ENCODE data around the gene MFRP.
A peak's percentile ranks its signal among the peaks of the same experiment; 100 is the strongest.

Gene MFRP

GRCh38 chr11:119361941-119362725, 15.6 kb upstream of the MFRP start:
- in situ Hi-C loops (cut with MboI; ENCODE audit: low pct_unique_long_range_greater_than_20kb, low sequenced_read_pairs), result no loop called here
- no peak for DNase-seq

DNA sequence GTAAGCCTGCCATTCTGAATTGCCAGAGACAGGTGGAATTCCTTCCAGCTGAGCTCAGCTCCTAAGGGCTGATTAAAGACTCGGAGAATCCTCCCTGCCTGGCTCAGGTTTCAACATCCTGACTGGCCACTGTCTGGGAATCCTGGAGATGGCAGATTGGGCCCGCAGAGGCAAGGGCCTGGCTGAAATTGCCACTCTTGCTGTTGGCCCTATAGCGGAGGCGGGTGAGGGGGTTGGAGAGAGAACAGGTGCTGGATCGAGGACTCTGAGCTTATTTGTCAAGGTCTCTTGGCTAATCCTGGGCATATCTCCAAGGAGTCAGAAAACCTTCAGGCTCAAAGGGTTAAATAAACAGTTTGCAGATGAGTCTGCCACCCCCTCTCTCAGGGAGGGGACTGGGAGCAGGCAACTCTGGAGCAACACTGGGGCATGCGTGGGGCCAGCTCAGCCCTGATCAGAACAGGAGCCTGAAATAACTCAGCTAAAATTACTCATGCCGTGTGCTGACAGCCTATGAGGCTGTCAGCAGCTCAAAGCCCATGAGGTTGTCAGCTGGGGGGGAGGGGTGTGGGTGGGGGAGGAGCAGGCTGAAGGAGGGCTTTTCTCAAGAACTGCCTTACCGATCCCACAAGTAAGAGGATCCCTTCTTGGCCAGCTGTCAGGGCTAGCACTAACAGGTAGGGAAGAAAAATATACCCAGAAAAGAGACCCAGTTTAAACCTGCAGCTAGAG, 14.7 kb upstream of the MFRP start:
- in situ Hi-C loops (cut with MboI; ENCODE audit: low pct_unique_long_range_greater_than_20kb, low sequenced_read_pairs), result no loop called here
- DNase-seq, result peak; percentile 43

DNA sequence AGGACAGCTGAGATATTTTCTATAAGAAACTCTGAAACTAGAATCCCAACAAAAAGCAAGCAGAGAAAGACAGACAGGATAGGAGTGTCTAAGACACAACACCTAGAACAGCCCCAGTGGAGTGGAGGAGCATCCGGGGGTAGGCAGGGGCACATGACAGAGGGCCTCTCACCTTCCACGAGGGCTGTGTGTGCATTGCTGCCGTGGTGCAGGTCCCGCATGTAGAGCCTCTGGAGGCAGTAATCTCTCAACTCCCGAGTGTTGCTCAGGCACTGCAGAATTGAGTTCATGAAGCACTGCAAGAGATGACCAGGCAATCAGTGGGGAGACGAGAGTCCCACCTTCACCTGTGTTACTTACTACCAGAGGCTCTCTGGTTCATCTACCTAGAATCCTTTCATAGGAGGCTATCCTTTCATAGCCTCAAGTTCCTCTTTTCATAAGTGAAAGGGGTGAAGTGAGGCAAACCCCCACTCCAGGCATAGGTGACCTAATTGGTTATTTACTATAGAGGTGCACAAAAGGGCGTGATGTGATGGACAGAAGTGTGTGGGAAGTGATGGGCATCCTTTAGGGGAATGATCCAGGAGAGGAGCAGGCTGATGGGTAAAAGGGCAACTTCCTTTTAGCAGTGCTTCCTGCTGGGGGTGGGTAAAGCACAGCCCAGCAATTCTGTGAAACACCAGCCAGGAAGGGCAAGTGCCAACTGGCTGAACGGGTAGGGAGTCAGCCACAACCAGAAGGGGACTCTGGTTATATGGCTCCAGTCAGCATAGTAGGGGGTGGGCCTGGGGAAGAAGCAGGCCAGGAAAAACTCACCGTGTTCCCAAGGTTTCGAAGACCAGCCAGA, 13.1 kb upstream of the MFRP start:
- DNase-seq, result peak; percentile 40
- in situ Hi-C loops (cut with MboI; ENCODE audit: low pct_unique_long_range_greater_than_20kb, low sequenced_read_pairs), result loop anchor here (10.0 kb wide), 1 partner anchor 115 kb away; no protein-coding TSS in a partner anchor

DNA sequence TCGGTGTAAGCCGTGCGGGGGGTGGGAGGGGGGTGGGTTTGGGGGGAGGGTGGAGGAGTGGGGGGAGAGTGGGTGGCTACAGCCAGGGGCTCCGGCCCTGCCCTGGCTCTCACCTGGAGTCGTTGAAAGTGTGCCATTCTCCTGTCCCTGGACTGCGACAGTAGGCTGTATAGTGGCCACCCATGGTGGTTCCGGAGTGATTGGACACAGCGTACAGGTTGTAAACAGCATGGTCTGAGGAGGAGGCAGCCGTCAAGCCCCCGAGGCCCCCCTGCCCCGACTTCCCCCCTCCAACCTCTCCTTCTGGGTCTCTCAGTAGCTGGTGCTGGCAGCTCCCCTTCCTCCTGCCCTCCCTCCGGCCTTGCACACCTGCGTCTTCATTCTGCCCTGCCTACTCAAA, 10.6 kb upstream of the MFRP start:
- DNase-seq, result no peak
- in situ Hi-C loops (cut with MboI; ENCODE audit: low pct_unique_long_range_greater_than_20kb, low sequenced_read_pairs), result loop anchor here (10.0 kb wide), 1 partner anchor 118 kb away; no protein-coding TSS in a partner anchor

DNA sequence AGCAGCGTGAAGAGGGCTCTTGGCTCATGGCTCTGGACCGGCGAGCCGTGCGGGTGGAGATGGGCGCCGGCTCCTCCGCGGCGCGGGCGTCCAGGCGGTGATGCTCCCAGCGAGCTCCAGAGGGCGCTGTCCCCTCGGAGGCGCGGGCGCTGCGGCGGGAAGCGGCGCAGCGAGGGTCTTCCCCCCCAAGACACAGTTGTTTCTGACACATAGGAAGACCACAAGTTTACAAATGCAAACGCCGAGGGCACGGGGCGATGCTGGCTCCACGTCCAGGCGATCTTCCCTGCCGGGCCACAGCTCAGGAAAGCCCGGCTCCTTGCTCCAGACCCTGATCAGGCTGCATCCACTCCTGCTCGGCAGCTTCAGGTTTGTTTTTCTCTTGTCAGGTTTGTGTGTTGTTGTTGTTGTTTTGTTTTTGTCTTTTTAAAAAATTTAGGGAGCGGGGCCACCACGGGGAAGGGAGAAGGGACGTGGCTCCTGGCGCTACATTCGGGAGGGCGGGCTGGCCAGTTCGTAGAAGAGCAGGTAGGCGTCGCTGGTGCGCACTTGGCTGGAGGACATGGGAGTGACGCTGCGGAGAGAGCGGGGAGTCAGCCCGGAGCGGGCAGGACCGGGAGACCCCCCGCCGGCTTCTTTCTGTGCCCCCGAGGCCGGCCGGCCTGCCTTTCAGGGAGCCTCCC, 10.0 kb upstream of the MFRP start:
- DNase-seq, result peak; percentile 78
- in situ Hi-C loops (cut with MboI; ENCODE audit: low pct_unique_long_range_greater_than_20kb, low sequenced_read_pairs), result loop anchor here (10.0 kb wide), 1 partner anchor 118 kb away; no protein-coding TSS in a partner anchor

DNA sequence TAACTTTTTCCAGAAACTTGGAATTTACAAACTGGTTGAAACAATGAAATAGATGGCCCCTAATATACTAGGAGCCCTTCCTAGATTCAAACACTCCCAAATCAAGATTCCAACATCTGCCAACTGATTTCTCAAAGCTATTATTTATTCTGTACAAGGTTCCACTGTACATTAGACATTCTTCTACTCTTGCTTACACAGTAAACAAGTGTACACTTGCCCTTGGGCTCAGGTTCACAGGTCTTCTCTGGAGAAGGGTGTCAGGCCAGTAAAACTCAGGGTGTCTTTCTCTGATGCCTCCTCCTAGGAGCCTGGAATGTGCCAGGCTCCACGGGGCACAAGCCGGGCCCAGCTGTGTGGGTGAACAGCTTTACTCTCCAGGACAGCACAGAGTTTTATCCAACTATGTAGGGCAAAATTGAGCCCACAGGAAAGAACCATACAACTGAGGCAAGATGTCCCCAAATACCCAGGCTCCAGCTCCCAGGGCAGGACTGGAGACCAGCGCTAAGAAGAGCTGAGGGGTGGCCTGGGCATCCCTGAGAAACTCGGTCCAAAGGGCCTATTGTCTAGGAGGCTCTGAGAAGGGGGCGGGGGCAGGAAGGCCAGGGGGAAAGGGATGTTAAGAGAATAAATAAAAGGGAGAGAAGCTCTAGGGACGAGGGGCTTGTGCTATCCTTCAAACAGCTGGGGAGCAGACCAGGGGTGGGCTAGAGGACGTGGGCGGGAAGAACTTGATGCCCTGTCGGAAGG, 8.8 kb upstream of the MFRP start:
- in situ Hi-C loops (cut with MboI; ENCODE audit: low pct_unique_long_range_greater_than_20kb, low sequenced_read_pairs), result loop anchor here (10.0 kb wide), 1 partner anchor 120 kb away; no protein-coding TSS in a partner anchor
- DNase-seq, result no peak

DNA sequence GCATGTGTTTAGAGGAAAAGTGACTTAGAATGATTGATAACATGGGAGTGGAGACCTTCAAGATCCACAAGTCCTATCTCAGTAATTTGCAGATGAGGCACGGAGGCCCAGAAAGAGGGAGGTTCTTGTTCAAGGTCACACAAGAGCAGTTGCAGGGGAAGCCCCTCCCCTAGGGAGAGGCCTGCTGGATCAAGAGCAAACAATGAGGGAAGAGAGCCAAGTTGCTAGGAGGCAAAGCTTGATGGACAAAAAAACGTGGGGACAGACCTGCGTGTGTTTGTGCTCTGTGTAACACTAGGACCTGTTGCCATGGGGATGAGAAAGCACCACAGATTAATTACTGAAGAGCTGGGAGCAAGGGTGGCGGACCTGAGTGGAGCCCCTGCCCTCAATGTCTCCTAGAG, 6.4 kb upstream of the MFRP start:
- in situ Hi-C loops (cut with MboI; ENCODE audit: low pct_unique_long_range_greater_than_20kb, low sequenced_read_pairs), result loop anchor here (10.0 kb wide), 1 partner anchor 122 kb away; no protein-coding TSS in a partner anchor
- DNase-seq, result no peak

- in situ Hi-C loops (cut with MboI; ENCODE audit: low pct_unique_long_range_greater_than_20kb, low sequenced_read_pairs), result loop anchor here (10.0 kb wide), 1 partner anchor 124 kb away; no protein-coding TSS in a partner anchor
- no peak for DNase-seq
Measured at GRCh38 chr11:119351232-119351631, 4.7 kb upstream of the MFRP start.

DNA sequence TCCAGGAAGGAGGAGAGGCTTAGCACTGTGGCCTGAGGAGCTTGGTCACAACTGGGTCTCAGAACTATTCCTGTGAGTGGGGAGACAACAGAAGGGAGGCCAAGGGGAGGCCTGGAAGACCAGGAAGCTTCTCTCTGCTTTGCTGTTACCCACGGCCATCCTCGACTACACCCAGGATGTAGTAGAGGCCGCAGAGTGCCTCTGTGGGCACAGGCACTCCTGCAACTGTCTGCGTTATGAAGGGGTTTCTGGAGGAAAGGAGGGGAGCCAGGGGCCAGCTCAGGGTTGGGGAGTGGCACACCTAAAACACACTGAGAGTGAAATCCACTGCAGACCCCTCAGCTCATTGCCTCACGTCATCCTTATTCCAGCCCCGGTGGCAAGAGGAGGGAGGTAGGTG, 3.8 kb upstream of the MFRP start:
- DNase-seq, result no peak
- in situ Hi-C loops (cut with MboI; ENCODE audit: low pct_unique_long_range_greater_than_20kb, low sequenced_read_pairs), result loop anchor here (10.0 kb wide), 1 partner anchor 124 kb away; no protein-coding TSS in a partner anchor

- in situ Hi-C loops (cut with MboI; ENCODE audit: low pct_unique_long_range_greater_than_20kb, low sequenced_read_pairs), result no loop called here
- no peak for DNase-seq
Measured at GRCh38 chr11:119347940-119348605, 1.6 kb upstream of the MFRP start.

DNA sequence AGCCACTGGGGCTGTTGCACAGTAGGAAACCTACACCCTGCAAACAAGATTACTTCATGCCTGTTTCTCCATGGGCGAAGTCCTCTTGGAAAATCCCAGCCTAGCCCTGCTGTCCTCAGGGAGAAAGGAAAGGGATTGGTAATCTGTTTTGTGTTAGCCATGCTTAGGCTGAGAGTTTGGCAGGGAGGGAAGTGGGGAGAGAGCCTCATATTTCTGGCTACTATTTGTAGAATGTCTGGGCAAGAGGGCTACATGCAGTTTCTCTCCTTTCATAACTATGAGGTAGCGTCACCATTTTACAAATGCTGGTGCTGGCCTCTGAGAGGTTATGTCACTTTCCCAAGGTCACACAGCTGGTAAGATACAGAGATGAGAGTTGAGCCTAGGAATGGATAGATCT, 737 bp upstream of the MFRP start:
- in situ Hi-C loops (cut with MboI; ENCODE audit: low pct_unique_long_range_greater_than_20kb, low sequenced_read_pairs), result no loop called here
- no peak for DNase-seq

DNA sequence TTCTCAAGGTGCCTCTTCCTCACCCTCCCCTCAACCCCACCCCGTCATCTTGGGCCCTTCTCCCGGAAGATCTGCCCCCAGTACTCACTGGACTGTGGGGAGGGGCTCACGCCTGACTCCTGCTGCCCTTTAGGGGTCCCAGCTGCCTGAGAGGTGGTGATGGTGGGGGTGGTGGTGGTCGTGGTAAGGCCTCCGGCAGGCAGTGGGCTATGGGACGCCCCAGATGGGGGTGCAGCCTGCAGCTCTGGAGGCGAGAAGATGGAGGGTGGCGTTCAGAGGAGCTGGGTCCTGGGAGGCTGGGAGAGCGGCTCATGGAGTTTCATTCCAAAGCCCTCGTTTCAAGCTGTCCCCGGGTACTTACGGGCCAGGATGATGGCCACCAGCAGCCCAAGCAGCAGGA, 820 bp downstream of the MFRP start:
- in situ Hi-C loops (cut with MboI; ENCODE audit: low pct_unique_long_range_greater_than_20kb, low sequenced_read_pairs), result no loop called here
- no peak for DNase-seq

GRCh38 chr11:119344291-119345010, 2.1 kb downstream of the MFRP start:
- in situ Hi-C loops (cut with MboI; ENCODE audit: low pct_unique_long_range_greater_than_20kb, low sequenced_read_pairs), result no loop called here
- no peak for DNase-seq

- no peak for DNase-seq
- in situ Hi-C loops (cut with MboI; ENCODE audit: low pct_unique_long_range_greater_than_20kb, low sequenced_read_pairs), result no loop called here
Measured at GRCh38 chr11:119343726-119344125, 2.8 kb downstream of the MFRP start.

- in situ Hi-C loops (cut with MboI; ENCODE audit: low pct_unique_long_range_greater_than_20kb, low sequenced_read_pairs), result no loop called here
- DNase-seq, result no peak
Measured at GRCh38 chr11:119342362-119343130, 4.0 kb downstream of the MFRP start.

GRCh38 chr11:119342023-119342300, 4.5 kb downstream of the MFRP start:
- no peak for DNase-seq
- in situ Hi-C loops (cut with MboI; ENCODE audit: low pct_unique_long_range_greater_than_20kb, low sequenced_read_pairs), result no loop called here
